CD4-positive, alpha-beta T cell treated with Interleukin-1 beta for 1 hour (primary cell): ENCODE data around the gene PNP.
A peak's percentile ranks its signal among the peaks of the same experiment; 100 is the strongest.

ENCODE experiments used
- DNase-seq, 2 donors: peaks; one replicate each; pipeline ENCODE4 v3.0.0-alpha.2; 2020 to 2022

PNP gene

DNA sequence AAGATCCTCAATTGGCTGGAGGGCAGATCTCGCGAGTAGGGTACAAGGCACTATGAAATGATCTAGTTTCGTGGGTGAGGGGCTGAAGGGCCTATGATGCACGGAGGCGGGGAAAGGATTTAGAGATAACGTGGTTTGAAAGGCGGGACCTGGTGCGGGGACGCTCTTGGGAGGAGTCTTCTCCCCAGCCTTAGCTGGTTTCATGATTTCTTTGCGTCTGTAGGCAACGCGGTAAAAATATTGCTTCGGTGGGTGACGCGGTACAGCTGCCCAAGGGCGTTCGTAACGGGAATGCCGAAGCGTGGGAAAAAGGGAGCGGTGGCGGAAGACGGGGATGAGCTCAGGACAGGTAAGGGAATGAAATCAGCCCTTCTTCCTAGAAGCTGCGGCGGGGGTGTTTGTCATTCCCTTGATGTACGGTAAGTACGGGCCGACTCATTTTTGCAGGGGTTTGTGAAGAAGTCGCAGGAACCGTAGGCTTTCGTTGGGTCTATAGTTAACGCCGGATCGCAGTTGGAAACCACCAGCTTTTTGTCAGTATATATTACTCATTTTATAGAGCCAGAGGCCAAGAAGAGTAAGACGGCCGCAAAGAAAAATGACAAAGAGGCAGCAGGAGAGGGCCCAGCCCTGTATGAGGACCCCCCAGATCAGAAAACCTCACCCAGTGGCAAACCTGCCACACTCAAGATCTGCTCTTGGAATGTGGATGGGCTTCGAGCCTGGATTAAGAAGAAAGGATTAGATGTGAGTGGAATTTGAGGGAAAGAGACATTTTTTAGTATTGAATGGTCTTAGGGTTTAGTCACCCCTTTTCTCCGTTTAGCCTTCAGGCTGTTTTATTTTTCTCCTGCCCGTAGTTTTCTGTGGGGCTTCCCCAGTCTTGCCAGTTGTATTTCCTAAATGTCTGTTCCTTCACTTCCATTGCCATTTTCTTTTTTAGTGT, 13.6 kb upstream of the PNP start:
- no peak for DNase-seq

DNA sequence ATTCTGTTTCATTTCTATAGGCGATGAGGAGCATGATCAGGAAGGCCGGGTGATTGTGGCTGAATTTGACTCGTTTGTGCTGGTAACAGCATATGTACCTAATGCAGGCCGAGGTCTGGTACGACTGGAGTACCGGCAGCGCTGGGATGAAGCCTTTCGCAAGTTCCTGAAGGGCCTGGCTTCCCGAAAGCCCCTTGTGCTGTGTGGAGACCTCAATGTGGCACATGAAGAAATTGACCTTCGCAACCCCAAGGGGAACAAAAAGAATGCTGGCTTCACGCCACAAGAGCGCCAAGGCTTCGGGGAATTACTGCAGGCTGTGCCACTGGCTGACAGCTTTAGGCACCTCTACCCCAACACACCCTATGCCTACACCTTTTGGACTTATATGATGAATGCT, 12.2 kb upstream of the PNP start:
- DNase-seq, result no peak

GRCh38 chr14:20458031-20458789, 11.0 kb upstream of the PNP start:
- no peak for DNase-seq

- peak; percentile 78 to 85 for DNase-seq
Observed at GRCh38 chr14:20460458-20461224, 8.6 kb upstream of the PNP start.

DNA sequence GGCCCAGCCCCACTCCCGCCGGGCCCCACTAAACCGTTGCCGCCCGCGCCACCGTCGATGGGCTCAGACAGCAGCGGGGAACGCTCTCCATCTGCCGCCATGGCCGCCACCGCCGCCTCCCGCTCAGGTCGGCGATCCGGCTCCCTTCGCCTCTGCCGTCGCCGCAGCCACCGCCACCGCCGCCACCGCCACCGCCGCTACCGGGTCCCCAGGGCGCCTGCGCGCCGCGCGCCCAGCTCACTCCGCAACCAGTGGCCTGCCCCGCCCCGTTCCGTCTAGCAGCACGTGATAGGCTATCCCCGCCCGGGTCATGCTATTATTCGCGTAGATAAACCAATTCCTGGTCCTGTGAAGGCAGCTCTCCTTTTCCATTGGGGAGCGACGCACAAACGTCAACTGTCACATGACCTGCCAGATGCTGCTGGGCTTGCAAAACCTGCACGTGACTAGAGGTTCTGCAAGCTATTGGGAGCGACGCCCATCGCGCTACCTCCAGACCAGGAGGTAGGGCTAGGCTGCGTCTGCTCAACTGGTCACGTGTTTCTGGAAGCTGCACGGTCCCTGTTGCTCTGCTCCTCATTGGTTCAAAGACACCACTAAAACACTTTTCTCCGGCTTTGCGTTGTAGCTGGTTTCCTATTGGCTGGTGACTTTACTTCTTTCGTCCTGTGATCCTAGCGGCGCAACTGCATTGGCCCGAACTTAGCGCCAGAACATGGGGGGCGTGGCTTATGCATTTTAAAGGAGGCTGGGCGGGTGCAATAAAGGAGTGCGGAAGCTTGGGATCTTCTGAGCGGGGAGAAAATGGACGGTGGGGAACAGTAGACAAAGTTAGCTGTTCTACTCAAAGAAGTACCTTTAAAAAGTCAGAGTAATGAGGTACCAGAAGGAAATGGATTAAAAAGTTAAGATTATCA, 7.7 kb upstream of the PNP start, which contains the start of gene PIP4P1:
PIP4P1 (minus strand) TSS at position 210 of the 917 bp plus-strand sequence; CDS start at position 101, 109 bp downstream.
- peak; percentile 99 to 100 for DNase-seq

DNA sequence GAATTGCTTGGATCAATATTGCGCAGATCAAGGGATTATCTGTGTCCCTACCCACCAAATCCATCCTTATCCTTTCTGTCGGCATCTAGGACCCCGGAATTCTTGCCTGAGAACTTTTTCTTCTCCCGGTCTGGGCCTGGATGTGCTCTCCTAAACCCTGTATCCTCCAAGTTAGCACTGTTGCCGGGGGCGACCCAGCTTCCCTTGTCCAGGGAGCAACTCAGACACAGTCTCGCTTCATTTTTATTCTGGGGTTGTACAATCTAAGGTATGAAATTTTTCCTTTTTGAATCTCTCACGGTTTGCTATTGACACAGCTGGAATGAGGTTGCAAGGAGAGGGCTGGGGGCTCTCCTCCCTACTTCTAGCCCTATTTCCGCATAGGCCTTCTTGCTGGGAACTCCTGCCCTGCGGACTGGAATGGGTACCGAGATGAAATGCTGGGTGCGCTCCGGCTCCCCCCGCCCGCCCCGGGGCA, 403 bp upstream of the PNP start:
- no peak for DNase-seq

DNA sequence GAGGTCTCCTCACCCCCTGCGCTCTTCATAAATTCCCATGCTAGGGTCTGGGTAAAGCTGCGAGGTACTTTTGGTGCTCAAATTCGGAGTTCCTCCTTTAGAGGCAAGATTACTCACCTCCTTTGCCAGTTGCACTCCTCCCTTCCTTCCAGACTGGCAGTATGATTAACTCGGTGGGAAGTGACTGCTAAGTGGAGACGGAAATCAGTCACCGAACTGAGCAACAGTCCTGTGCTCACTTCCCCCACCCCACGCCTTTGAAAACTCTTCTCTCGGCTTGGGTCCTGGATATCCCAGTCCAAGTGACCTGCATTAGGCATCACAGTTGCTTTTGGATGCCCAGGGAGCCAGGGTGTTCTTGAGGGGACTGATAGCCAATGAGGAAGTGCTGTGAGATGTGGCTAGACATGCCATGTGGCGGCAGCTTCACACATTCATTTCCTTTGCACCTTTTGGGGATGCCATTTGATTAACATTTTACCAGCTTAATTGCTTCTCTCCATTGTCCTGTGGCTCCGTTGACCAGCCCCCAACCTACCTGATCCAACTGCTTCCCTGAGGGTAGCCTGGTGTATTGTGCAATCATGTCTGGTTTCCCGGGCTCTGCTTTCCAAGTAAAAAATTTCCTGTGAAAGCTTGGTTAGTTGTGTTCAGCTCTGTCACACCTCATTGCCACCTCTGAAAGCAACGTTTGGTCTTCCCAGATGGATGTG, 840 bp downstream of the PNP start:
- DNase-seq, result peak; percentile 54 to 72

- no peak for DNase-seq
Observed at GRCh38 chr14:20470603-20470901, 1.3 kb downstream of the PNP start.

DNA sequence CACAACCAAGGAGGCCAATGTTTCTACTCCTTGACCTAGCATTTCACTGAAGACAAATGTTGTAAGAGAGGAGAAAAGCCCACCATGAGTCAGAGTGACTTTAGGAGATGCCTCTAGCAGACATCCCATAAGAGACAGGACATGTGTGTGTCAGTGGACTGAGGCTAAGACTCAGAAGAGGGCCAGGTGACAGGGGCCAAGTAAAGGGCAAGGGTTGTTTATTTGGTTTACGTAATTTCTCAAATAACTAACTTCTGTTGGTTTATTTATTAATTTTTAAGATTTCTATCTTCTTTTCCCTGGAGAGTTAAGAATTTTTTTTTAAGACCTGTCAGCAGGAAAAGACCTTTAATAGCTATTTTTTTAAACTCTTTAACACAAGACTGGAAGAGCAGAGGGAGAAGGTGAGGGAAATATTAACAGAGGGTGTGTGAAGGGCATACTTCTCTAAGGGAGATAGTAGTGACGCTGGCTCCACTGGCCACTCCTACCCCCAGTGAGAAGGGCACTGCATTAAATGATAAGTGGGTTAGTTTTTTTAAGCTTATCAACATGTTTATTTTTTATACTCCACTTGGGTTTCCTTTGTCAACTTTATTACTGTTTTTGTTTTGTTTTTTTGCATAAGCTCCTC, 3.4 kb downstream of the PNP start:
- DNase-seq, result no peak

GRCh38 chr14:20476776-20477175, 7.6 kb downstream of the PNP start:
- no peak for DNase-seq

DNA sequence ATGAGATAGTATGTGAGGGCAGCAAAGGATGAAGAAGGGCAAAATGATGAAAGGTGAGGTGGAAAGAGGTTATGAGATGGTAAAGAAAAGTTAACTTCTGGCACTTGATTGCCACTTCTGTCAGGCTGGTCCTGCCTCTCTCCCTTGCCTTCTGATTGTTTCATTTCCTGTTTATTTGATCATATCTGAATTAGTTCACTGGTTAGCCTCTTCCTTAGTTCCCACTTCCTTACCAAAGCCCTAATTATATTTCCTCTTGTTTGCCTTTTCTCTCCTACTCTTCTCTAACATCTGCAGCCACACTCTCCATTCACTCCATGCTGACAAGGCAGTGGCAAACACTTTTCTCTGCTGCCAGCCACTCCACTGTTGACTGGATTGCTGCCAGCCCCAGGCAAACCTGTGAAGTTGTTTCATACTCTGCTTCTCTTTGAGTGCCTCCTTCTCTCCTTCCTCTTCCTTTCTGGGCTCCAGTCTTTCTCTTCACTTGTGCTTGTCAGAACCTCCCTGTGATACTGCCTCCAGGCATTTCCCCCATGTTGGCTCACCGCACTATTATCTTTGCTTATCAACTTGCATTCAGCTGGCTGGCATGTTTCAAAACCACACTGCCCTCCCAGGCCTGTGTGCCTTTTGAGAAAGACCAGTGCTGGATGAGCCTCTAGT, 8.1 kb downstream of the PNP start:
- DNase-seq, result peak; percentile 33 to 53

GRCh38 chr14:20478894-20479293, 9.7 kb downstream of the PNP start:
- DNase-seq, result no peak

GRCh38 chr14:20482382-20482781, 13.2 kb downstream of the PNP start:
- DNase-seq, result no peak

DNA sequence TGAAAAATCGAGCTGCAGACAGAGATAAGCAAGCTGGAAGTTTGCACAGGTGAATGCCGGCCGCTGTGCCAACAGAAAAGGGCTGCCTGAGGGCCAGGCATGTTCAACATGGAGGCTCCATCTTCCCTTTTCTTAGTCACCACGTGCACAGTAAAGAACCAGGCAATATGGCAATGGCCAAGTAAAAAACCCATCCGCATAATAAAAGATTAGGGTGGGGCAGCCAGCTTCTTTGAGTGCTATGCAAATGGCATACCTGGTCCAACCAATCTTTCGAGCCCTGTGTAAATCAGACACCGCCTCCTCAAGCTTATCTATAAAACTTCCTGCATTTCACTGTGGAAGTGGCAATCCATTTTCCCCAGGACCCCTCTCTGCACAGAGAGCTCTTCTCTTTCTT, 16.7 kb downstream of the PNP start:
- DNase-seq, result no peak

DNA sequence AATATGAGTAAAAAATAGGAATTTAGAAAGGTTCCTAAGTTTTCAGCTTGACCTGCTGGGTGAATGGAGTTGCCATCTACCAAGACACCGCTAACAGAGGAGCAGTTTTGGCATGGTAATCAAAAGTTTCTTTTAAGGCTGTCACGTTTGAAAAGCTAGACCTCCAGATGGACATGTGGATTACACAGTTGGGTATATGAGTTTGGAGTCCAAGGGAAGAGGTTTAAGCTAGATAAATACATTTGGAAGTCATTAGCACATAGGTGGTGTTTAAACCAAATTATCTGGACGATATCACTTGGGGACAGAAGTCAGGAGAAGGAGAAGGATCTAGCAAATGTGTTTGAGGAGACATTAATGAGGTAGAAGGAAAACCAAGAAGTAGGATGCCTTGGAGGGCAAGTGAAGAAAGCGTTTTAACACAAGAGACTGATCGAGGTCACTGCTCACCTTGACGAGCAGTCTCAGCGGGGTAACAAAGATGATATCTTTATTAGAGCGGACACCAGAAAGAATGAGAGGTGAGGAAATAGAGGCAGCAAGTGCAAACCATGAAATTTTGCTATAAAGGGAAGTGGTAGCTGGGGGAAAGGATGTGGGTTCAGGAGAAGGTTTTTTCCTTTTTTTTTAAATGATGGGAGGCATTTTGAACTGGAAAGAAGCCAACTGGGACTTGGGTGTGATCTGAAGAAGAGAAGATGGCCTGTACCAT, 17.6 kb downstream of the PNP start:
- no peak for DNase-seq

DNA sequence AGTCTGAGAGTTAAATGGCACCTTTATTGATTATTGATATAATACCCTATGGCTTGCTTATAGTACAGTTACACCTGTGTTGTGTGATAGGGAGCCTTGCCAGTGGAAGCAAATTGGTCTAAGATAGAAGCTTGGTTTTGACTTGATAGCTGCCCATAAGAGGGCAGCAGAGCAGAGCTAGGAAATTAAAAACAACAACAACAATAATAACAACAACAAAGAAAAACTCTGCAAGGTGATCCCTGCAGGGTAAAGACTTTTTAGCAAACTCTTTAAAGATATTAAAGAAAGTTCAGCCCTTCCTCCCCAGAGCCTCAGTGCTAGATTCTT, 18.2 kb downstream of the PNP start:
- DNase-seq, result no peak

- DNase-seq, result no peak
Observed at GRCh38 chr14:20489093-20489994, 20.1 kb downstream of the PNP start.

DNA sequence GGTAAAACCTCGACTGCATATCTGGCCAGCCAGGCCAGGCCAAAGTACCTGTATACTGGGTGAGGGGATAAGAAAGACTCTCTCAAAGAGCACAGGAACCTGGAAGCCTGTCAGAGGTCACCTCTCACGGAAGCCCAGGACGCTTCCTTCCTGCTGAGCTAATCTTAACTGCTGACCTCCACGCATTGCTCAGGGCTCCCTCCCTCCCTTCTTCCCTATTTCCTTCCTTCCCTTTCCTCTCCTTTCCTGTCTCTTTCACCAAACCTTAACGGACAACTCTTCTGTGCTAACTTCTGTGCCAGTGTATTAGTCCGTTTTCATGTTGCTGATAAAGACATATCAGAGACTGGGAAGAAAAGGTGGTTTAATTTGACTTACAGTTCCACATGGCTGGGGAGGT, 21.4 kb downstream of the PNP start:
- no peak for DNase-seq

DNA sequence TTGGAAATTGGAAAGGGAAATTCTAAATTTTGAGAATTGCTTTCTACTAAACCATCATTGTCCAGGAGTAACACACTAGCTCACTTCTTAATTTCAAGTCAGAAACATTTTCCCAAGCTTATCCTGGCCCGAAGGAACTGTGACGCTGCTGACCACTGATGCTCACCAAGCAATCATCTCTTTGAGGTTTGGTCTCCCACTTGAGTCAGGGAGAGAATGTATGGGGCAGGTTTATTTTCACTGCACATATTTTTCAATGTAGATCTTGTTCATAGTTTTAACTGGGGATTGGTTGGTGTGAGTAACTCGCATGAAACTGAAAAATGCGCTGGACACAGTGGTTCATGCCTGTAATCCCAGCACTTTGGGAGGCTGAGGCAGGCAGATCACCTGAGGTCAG, 23.3 kb downstream of the PNP start:
- no peak for DNase-seq
